K562 (cell line): ENCODE measurements around the gene MYO1E. TPM values are rescaled to one million over a fixed set of nuclear protein-coding genes. Genes with fewer than 3 reads are reported as not detected.

ENCODE experiments used
- ATF6 ChIP-seq: sonication (generic); formaldehyde crosslinking; IDR thresholded peaks from 2 replicates; pipeline ENCODE4 v1.4.0; 2020; ENCODE audit warnings: mild to moderate bottlenecking, missing genetic modification reagents
- ATF7 ChIP-seq: fragments of 450-650 bp; IDR thresholded peaks from 2 replicates; pipeline ENCODE4 v1.7.1; 2014; ENCODE audit warnings: mild to moderate bottlenecking, moderate library complexity
- BMI1 ChIP-seq: fragments of 150-350 bp; IDR thresholded peaks from 2 replicates; pipeline ENCODE4 v1.6.1; 2014; ENCODE audit warnings: low read length
- HDAC2 ChIP-seq: fragments of 450-650 bp; IDR thresholded peaks from 2 replicates; pipeline ENCODE4 v1.6.1; 2016; ENCODE audit warnings: mild to moderate bottlenecking
- HEY1 ChIP-seq: fragments of 250-450 bp; sonication (Bioruptor Pico); IDR thresholded peaks from 2 replicates; pipeline ENCODE4 v1.5.0; 2020; ENCODE audit warnings: mild to moderate bottlenecking, moderate library complexity, borderline replicate concordance
- ID3 ChIP-seq, 2 experiments: fragments of 250-450 bp in 1 of 2; fragments of 450-650 bp in 1 of 2; sonication (Bioruptor Pico) in 1 of 2; IDR thresholded peaks; 2 replicates each; pipeline versions ENCODE4 v1.6.1 to v1.8.0; 2016 to 2021; ENCODE audit warnings: mild to moderate bottlenecking in 2 of 2, moderate library complexity in 2 of 2, missing compliant biosample characterization in 1 of 2, missing genetic modification characterization in 1 of 2
- NKRF ChIP-seq: fragments of 450-650 bp; IDR thresholded peaks from 2 replicates; pipeline ENCODE4 v1.6.1; 2016; ENCODE audit warnings: borderline replicate concordance
- PCBP1 ChIP-seq: fragments of 200-400 bp; formaldehyde crosslinking; IDR thresholded peaks from 2 replicates; pipeline ENCODE4 v1.6.1; 2018; ENCODE audit warnings: mild to moderate bottlenecking, low read depth, low read length; ENCODE audit not compliant: poor library complexity, severe bottlenecking
- RBM39 ChIP-seq: fragments of 200-400 bp; formaldehyde crosslinking; optimal IDR thresholded peaks from 2 replicates; pipeline ENCODE3; 2018; ENCODE audit warnings: low read depth, low read length
- ZEB2 ChIP-seq: fragments of 450-650 bp; IDR thresholded peaks from 2 replicates; pipeline ENCODE4 v1.6.1; 2016
- ZNF740 ChIP-seq, 3 experiments: fragments of 200-800 bp in 1 of 3; sonication (Bioruptor generic) in 1 of 3; sonication (generic) in 1 of 3; formaldehyde crosslinking in 1 of 3; IDR thresholded peaks; 2 replicates each; pipeline versions ENCODE4 v1.6.1 to v1.8.0; 2016 to 2022; ENCODE audit warnings: mild to moderate bottlenecking in 2 of 3, missing compliant biosample characterization in 2 of 3, missing genetic modification characterization in 2 of 3, missing genetic modification reagents in 1 of 3
- polyA plus RNA-seq, 8 experiments: library from polyadenylated mRNA; depleted of rRNA in 4 of 8; stranded (reverse) in 5 of 8; unstranded in 3 of 8; fragments of >200 nt; fragmentation: Nextera tagmentation in 2 of 8; fragmentation: Illumina TruSeq in 1 of 8; extraction: Ambion mirVana in 2 of 8; extraction: Trizol in 1 of 8; gene quantifications; 2 replicates each; pipeline versions ENCODE4 v1.2.1 to v1.2.3, GENCODE V29; 2011 to 2014; ENCODE audit warnings: inconsistent platforms in 1 of 8, missing spikeins in 1 of 8
- total RNA-seq, 7 experiments: library from RNA; depleted of rRNA in 6 of 7; stranded (reverse); fragments of >200 nt in 6 of 7; fragmentation: Illumina TruSeq in 2 of 7; extraction: Trizol in 2 of 7; gene quantifications; 2 replicates each; pipeline versions ENCODE4 v1.2.1 to v1.2.3, GENCODE V29; 2011 to 2021; ENCODE audit warnings: low replicate concordance in 1 of 7
- TF ChIP-seq, protein P1 (sequence below): sonication (generic); formaldehyde crosslinking; IDR thresholded peaks from 2 replicates; pipeline ENCODE4 v1.8.1; 2023; ENCODE audit warnings: missing genetic modification reagents, mild to moderate bottlenecking, borderline replicate concordance

MYO1E gene
- total and polyA plus RNA-seq, 9 of the 15 experiments (the other 6 are each of a cell fraction or from before 2014, with no cell fraction given): under 0.01 to 0.44 (median 0.01) TPM; not detected in 6

DNA sequence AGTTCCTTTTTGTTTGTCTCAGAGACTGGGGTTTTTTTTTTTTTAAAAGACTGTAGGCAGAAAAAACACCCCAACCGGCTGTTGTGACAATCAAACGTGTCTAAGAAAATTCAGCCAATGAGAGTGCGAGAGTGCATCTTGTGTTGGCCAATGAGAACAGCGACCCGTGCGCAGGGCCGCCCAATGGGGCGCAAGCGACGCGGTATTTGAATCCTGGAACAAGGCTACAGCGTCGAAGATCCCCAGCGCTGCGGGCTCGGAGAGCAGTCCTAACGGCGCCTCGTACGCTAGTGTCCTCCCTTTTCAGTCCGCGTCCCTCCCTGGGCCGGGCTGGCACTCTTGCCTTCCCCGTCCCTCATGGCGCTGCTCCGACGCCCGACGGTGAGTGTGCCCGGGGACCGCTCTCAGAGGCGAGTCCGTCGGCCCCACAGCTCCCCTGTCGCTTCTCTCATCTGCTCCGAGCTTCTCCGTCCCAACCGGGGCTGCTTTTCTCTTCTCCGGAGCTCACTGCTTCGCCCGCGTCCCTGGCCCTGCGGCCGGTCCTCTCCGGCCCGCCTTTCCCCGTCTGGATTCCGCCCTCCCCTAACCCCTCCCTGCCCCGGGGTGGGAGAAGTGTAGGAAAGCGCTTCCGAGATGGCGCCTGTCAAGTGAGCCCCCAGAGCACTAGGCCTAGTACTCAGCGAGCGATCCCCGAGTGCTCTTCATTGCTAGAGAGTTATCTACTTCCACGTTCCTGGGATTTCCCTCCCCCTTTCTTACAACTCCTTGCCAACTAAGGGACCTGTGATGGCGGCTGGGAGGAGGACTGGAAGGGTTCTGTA lies 267.5 kb downstream of the MYO1E start, which contains the start of gene CCNB2 (continued):
- TF ChIP-seq, protein P1, sequence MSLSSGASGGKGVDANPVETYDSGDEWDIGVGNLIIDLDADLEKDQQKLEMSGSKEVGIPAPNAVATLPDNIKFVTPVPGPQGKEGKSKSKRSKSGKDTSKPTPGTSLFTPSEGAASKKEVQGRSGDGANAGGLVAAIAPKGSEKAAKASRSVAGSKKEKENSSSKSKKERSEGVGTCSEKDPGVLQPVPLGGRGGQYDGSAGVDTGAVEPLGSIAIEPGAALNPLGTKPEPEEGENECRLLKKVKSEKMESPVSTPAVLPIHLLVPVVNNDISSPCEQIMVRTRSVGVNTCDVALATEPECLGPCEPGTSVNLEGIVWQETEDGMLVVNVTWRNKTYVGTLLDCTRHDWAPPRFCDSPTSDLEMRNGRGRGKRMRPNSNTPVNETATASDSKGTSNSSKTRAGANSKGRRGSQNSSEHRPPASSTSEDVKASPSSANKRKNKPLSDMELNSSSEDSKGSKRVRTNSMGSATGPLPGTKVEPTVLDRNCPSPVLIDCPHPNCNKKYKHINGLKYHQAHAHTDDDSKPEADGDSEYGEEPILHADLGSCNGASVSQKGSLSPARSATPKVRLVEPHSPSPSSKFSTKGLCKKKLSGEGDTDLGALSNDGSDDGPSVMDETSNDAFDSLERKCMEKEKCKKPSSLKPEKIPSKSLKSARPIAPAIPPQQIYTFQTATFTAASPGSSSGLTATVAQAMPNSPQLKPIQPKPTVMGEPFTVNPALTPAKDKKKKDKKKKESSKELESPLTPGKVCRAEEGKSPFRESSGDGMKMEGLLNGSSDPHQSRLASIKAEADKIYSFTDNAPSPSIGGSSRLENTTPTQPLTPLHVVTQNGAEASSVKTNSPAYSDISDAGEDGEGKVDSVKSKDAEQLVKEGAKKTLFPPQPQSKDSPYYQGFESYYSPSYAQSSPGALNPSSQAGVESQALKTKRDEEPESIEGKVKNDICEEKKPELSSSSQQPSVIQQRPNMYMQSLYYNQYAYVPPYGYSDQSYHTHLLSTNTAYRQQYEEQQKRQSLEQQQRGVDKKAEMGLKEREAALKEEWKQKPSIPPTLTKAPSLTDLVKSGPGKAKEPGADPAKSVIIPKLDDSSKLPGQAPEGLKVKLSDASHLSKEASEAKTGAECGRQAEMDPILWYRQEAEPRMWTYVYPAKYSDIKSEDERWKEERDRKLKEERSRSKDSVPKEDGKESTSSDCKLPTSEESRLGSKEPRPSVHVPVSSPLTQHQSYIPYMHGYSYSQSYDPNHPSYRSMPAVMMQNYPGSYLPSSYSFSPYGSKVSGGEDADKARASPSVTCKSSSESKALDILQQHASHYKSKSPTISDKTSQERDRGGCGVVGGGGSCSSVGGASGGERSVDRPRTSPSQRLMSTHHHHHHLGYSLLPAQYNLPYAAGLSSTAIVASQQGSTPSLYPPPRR: peak; percentile 87; the same call in 1 of the 2 replicates
- TF ChIP-seq ATF6 (CRISPR knock-in tag) (no peak), ZEB2 (0 out of 2 replicates have a peak, but pooled peaks have one; percentile 9), ZNF740 (CRISPR knock-in tag; IDR thresholded peaks at IDR 0.05) (0 out of 2 replicates have a peak, but pooled peaks have one; percentile 38), ZNF740 (tag; IDR thresholded peaks at IDR 0.05) (0 out of 4 replicates have a peak, but pooled peaks of 1 of the 2 experiments have one; percentile 2), NKRF (peak; percentile 90), ID3 (CRISPR knock-in tag; IDR thresholded peaks at IDR 0.05) (no peak), ID3 (tag; IDR thresholded peaks at IDR 0.05) (peak; percentile 80), RBM39 (no peak), ATF7 (peak; percentile 45), PCBP1 (peak; percentile 92), HEY1 (CRISPR knock-in tag) (no peak), HDAC2 (peak; percentile 41; the same call in 1 of the 2 replicates), BMI1 (no peak)
